GM21526 (cell line): Measurements from ENCODE around the gene C1QL1.

Source experiments
- ATAC-seq: cut with Tn5 transposase; IDR thresholded peaks from one replicate; pipeline ENCODE4 v1.9.1; 2021; ENCODE audit warnings: moderate library complexity; ENCODE audit not compliant: unreplicated experiment, low FRiP score

The C1QL1 gene

DNA sequence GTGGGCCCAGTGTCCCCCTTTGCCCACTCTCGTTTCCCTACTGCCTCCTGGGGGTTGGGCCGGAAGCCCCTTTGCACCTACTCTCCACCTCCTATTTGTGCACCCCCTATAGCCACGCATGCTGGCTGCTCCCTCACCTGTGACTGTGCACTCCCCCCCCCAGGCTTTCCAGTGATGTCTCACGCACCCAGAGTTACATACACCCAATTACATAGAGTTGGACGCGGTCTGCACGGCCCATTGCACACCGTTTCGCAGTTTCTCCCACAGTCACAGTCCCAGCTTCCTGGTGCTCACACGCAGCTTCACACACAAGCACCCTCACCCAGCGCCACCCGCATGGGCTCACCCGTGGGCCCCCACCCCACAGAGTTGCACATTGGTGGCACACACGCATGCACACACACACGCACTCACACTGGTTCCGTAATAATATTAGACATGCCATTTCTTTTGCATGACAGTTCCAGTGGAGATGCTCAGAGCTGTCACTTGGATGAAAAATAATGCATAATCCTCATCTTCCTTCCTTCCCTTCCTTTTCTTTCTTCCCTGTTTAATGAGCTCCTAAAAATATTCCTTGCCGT is 21.5 kb upstream of the C1QL1 start:
- ATAC-seq: no peak

DNA sequence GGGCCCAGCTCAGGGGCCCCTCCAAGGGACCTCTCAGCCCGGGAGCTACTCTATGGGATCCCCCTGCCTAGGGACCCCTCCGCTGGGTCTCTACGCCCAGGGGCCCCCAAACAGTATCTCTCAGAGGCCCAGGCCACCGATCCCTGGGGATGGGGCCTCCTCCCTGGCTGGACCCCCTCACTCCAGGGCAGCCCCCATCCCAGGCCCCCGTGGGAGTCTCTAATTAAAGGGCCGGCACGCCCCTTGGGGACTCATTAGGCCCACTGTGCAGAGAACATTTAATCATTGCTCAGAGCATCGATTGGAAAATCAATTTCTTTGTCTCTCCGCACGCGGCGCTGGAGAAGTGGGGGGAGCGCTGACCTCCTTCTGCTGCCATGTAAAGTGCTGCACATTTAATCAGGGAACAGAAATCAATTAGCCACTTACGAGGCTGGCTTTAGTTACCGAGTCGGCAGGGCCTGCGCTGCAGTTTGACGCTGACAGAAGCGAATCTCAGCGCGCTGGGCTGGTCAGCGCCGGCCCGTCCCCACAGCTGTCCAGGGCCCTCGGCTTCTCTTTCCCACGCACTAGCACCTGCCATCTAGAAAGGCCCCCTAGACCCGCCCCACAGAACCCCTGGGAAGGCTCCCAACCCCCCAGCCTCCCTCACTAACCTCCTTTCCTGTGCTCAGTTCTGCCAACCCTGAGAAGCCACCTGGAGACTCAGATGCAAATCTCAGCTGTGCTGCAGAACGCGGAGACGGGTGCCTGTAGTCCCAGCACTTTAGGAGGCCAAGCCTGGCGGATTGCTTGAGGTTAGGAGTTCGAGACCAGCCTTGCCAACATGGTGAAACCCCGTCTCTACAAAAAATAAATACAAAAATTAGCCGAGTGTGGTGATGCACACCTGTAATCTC is 20.2 kb upstream of the C1QL1 start:
- ATAC-seq: no peak

DNA sequence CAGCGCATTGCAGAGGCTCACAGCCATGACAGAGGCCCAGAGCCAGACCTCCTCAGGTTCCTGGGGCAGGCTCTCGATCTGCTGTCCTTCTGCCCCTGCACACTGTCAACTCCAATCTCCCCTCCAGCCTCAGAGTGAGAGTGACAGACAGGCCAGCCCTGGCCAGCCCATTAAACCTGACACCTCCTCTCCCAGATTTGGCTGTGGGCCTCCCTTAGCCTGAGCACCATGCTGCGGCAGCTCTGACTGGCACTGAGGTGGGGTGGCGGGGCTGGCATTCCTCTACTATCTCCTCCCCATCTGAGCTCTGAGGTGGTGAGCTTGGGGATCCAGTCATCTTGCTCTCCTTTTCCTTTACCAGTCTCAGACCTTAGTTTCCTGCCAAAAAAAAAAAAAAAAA is 15.5 kb upstream of the C1QL1 start:
- ATAC-seq: no peak

DNA sequence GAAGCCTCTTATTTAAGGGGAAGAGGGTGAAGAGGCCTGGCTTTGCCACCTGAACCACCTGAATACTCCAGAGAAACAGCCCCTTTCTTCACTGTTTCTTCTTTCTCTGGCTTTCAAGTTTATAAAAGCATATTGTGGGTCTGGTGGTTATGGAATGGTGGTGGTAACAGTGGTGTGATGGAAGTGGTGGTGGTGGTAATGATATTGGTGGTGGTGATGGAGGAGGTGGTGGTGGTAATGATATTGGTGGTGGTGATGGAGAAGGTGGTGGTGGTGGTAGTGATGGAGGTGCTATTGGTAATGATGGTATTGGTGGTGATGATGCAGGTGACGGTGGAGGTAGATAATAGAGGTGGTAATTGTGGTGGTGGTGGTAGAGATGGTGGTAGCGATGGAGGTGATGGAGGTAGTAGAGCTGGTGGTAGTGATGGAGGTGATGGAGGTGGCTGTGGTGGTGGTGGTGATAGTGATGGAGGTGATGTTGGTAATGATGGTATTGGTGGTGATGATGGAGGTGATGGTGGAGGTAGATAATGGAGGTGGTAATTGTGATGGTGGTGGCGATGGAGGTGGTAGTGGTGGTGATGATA is 14.1 kb upstream of the C1QL1 start:
- ATAC-seq: no peak

DNA sequence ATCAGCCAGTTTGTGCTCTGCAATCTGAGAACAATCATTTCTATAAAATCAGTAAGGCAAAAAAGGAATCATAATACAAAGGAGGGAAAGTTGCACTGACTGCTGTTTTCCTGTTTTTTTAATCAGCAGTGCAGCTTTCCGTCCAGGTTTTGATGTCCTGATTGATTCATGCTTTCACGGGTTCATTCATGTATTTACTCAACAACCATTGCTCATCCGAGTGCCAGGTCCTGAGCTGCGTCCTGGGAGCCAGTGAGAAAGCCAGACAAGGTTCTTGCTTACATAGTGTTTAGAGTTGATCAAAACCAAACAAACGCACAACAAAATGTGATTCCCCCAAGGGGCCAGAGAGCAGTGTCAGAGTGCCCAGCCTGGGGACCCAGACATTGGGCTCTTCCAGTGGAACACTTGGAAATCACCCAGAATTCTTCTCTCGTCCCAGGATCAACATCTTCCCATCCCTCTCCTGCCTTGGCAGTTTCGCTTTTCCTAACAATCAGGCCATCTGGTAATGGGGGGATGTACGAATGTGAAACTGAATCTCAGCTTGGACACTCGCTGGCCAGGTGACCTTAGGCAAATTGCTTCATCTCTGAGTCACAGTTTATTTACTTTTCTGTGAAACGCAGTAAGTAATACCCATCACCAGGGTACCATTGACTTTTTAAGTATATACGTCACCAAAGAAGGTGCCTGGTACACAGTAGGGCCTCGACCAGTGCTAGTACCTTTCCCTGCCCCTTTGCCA is 13.3 kb upstream of the C1QL1 start:
- no peak for ATAC-seq

DNA sequence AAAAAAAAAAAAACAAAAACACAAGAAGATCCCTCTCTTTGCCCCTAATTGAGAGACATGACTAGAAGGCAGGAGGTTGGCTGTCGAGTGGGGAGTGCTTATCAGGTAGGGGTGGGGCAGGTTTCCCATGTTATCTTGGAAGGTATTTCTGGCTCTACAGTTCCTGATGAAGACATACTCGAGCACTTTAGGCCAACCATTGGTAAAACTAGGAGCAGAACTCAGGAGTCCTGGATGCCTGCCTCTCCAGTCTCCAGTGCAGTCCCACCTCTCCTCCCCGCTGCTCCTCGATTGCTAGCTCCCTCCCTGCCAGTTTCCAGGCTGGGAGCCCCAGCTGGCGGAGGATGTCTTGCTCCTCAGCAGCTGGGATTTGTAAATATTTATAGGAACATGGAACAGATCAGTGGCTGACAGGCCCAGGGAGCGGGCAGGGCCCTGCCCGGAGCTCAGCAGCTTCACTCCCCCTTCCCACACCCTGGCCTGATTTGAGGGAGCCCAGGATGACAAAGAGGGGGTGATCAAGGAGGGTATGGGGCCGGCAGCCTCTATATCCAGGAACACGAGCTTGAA is 11.4 kb upstream of the C1QL1 start:
- ATAC-seq: no peak

DNA sequence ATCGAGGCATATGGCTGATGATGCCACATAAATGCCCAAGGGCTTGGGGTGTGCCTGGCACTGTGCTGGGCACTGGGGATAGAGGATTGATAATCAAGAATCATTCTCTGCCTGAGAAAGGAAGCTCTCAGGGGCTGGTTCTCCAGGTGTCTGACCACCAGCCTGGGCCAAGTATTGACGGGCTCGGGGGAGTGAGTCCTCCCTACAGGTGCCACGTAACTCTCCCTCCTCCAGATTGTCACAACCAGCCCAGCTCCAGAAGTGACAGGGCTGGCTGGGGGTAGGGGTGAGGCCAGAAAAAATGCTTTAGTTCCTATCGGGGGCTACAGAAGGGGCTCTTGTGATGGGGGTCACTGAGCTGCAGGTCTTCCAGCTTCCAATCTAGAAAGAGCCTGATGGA is 10.7 kb upstream of the C1QL1 start:
- ATAC-seq: no peak

DNA sequence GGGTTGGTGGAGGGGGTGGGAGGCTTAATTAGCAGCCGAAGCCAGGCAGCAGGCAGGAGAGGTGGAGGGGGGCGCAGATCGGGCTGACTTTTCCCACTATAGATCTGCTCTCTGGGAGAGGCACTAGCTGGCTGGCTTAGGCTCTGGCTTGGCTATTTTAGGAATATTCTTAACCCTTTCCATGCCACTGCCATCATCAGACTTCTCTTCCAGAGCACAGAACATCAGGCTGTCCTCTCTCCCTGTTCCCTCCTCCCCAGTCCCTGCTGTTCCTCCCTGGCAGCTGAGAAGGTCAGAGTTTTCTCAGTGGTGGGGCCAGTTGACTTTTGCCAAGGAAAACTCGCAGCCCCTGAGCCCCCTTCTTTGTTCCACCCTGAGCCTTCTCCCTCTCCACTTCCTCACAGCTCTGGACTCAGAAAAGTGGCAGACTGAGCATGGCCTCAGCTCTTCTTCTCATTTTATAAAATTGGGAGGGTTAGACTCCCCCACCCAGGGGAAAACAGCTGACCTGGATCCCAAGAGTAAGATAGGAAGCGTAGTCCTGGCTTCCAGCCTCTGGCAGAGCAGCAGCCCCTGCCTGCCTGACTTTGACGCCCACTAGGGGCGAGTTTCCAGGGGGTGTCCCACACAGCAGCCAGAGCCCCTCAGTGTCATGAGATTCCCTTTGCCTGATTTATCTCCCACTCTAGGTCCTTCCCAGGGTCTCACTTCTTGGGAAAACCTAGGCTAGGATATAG is 9.9 kb upstream of the C1QL1 start:
- no peak for ATAC-seq

DNA sequence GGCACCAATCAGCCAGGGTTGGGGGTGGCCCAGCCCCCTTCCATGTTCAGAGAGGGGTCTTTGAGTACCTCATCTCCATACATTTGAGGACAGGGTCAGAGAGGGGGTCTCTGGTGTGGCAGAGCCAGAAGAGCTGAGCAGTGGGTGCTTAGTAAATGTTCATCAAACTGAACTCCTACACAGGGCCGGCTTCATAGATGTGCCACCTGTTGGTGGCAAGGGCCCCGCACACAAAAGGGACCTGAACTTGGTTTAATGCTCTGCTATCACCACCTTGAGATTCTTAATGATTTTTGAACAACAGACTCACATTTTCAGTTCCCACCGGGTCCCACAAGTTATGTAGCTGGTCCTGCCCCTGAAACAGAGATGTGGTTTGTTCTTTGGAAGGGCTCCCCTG is 9.0 kb upstream of the C1QL1 start:
- no peak for ATAC-seq

DNA sequence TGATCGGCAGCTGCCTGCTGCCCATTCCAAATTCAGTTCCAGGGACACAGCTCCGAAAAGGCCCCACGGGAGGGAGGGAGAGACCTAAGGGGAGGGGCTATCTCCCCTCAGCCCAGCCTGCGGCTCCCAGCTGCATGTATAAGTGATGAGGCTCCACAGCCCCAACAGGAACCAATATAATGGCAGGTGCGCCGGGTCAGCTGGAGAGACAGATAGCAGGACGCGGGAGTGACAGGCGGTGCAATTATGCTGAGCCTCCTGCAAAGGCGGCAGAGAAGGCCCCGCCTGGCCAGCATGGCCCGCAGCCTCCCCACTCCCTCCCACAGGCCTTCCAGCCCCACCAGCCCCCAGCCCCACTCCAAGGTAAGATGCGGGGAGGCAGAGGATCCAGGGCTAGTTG is 8.1 kb upstream of the C1QL1 start:
- ATAC-seq: no peak

DNA sequence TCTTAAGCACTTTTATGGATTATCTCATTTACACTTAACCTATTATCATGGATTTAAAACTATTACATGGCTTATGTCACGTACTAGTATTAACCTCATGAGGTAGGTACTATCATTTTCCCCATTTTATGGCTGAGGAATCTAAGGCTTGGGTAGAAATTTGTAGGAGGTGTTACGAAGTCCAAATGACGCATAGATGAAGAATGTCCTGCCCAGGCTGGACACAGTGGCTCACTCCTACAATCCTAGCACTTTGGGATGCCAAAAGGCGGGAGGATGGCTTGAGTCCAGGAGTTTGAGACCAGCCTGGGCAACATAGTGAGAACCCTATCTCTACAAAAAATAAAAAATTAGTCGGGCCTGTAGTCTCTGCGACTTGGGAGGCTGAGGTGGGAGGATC is 4.8 kb upstream of the C1QL1 start:
- ATAC-seq: no peak

DNA sequence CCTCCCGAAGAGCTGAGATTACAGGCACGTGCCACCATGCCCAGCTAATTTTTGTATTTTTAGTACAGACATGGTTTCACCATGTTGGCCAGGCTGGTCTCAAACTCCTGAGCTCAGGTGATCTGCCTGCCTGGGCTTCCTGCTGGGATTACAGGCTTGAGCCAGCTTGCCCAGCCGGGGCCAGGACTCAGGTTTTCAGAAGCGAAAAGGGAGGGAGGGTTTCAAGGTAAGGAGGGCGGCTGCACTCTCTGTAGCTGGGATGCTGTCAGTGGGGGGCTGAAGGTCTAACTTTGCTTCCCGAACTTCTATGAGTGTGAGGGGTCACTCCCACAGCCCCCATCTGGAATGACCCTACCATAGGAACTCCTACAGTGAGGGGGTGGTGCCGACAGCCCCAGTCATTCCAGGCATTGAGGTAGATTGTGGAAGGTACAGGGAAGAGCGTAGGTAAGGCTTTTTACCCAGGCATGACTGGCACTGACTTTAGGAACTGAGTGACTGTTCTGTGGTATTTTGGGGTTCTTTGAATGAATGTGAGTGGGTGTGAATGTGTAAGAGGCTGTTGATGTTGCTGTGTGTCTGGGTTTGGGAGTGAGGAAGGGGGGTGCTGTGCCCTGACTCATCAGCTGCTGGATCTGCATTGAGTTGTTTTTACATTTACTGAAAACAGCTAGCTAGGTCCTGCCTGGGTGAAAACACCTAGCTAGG is 3.8 kb upstream of the C1QL1 start:
- no peak for ATAC-seq

DNA sequence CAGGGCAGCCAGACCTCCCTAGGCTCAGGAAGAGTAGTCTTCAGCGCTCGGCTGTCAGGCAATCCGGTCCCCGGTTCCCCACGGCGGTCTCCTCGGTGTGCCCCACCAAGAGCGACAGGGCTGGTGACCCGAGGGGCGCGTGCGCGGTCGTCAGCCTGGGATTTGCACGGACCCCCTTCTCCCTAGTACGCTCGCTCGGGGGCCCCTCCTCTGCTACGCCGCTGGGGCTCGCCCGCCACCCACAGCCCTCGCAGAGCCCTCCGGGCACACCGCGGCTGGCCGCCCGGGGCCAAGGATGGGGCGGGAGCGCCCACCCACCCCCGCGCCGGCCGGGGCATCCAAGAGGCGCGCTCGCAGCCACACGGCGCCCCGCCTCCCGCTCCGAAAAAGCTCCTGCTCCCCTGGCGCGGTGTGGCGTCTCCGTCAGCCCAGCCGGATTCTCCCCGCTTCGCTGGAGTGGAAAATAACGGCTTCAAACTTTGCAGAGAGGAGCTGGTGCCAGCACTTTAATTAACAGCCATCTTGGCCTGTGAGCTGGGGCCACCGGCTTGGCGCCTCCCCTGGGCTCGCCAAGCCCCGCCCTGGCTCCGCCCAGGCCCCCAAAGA is 2.1 kb upstream of the C1QL1 start:
- no peak for ATAC-seq

DNA sequence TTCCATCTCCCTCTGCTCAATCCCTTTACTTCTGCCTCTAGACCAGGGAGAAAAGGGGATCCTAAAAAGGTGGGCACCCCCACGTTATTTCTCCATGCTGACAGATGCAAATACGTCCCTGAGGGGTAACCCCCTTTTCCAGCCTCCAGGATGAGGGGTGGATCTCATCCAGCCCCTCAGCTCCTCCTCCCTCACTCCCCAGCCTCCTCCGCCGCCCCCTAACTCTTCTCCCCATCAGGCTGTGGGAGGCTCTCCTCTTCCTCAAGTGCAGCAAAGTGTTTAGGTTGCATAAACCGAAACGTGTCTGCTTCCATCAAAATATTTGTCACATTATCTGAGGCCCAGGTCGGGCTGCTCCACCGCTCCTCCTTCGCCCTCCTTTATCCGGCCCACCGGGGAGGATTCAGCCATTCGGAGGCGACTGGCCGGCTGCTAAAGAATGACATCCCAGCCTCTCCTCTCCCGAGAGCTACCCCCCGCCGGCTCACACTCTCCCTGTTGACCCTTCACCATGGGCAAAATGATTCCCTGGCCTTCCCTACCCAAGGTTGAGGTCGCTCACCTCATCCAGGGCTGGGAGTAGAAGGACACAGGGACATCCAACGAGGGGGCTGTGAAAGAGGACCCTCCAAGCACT is 1.2 kb upstream of the C1QL1 start:
- ATAC-seq: no peak

DNA sequence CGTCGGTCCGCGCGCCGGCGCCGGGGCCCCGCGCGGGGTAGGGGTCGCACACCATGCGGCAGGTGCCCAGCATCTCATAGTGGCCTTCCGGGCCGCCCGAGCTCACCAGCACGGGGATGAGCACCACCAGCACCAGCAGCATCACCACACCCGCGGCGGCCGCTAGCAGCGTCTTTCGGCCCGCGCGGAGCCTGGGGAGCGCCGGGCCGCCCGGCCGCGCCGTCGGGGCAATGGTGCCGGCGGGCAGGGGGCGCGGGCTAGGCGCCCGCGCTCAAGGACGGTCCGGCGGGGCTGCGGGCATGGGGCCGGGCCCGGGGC is 237 bp downstream of the C1QL1 start:
- no peak for ATAC-seq

DNA sequence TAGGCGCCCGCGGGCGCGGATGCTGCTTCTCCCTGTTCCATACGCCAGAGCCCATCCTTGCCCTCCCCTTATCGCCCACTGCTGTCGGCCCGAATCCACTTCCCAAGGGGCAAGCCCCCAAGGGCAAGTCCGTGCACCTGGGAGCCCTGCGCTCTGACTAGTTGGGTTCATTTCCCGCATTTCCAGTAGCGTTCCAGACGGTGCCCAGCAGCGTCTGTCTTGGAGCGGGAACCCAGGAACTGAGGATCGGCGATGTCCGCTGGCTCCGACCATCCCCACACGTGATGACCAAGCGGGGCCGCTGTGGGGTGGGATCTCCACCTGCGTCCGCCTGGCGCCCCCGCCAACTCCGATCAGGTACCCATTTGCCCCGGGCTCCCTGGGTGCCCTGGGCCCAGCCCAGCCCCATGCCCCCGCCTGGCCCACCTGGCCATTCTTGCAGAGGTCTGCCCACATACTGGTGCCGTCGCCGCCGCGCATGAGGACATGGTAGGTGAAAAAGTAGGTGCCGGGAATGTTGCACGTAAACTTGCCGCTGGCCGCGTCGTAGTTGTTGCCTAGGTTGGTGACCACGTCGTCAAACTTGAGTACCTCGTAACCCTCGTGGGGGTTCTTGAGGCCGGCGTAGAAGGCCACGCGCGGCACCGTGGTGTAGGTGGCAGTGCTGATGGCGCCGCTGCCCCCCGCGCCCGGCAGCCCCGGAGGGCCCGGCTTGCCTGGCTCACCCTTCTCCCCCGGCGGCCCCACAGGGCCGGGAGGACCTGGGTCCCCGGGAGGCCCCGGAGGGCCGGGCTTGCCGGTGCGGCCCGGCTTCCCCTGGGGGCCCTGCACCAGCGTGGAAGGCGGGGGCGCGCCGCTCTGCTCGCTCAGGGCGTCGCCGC is 837 bp downstream of the C1QL1 start:
- no peak for ATAC-seq

DNA sequence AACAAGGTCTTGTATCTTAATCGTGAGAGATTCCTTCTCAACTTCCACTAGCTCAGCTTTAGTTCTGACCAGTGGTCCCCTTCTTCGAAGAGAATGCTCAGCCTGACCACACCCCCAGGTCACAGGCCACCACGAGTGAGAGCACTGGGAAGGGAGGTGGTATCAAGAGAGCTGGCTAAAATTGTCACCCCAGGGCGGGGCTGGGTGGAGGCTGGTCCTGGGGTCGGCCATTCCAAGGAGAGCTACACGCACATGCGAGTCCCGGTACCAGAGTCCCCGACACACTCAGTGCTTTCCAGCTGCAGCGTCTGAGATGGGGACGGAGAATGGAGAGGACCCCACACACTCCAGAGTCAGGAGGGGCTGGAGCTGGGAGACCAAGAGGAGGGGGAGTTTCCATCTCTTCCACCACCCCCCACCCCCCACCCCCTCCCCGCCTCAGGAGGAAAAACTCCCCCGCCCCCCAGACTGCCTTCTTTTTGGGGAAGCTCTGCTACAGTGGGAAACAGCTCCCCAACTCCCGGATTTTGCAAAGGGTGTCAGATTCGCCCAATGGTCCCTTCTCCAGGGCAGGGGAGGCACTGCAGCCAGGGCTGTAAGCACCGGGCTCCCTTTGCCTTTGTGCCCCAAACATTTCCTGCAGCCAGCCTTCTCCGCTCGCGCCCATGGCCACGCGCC is 1.6 kb downstream of the C1QL1 start:
- ATAC-seq: no peak
